SU-DHL-6 (cell line): Measurements from ENCODE around the gene PNMA1.

Source experiments
- H2AFZ ChIP-seq: fragments of 200-600 bp; sonication (generic); 2 replicates; pipeline ENCODE4 v1.6.1; 2014; ENCODE audit warnings: low read depth, mild to moderate bottlenecking, moderate library complexity, mixed read lengths, antibody characterized with exemption, low read length; ENCODE audit not compliant: severe bottlenecking
- H3F3A ChIP-seq: fragments of 200-600 bp; shearing (Covaris generic); 2 replicates; pipeline ENCODE4 v1.6.0; 2016; ENCODE audit warnings: antibody characterized with exemption, mild to moderate bottlenecking; ENCODE audit not compliant: insufficient read depth
- H3K27ac ChIP-seq: fragments of 200-600 bp; sonication (generic); 2 replicates; pipeline ENCODE4 v1.5.1; 2016; ENCODE audit warnings: low read depth, mild to moderate bottlenecking, low read length, moderate library complexity, mixed read lengths
- H3K27me3 ChIP-seq: fragments of 200-600 bp; sonication (generic), shearing (Covaris generic); 2 replicates; pipeline ENCODE4 v1.6.0; 2014; ENCODE audit warnings: mild to moderate bottlenecking, low read length
- H3K36me3 ChIP-seq: fragments of 200-600 bp; sonication (generic); 2 replicates; pipeline ENCODE4 v1.6.1; 2014; ENCODE audit warnings: mild to moderate bottlenecking, low read length, mixed read lengths
- H3K4me2 ChIP-seq: fragments of 300-600, 200-600 bp; shearing (Covaris generic), sonication (generic); 2 replicates; pipeline ENCODE4 v1.6.0; 2014; ENCODE audit warnings: low read length, low read depth, mild to moderate bottlenecking; ENCODE audit not compliant: poor library complexity, severe bottlenecking
- H3K4me3 ChIP-seq: fragments of 200-600 bp; sonication (generic); 2 replicates; pipeline ENCODE4 v1.5.1; 2014; ENCODE audit warnings: antibody characterized with exemption, low read length, mild to moderate bottlenecking, mixed read lengths; ENCODE audit not compliant: insufficient read depth, poor library complexity, severe bottlenecking
- H3K79me2 ChIP-seq: fragments of 200-600 bp; sonication (generic); 2 replicates; pipeline ENCODE4 v1.6.1; 2014; ENCODE audit warnings: mild to moderate bottlenecking, low read length, moderate library complexity; ENCODE audit not compliant: insufficient read depth
- H3K9ac ChIP-seq: fragments of 200-600 bp; sonication (generic); 2 replicates; pipeline ENCODE4 v1.7.0; 2014; ENCODE audit warnings: mild to moderate bottlenecking, low read length
- H3K9me2 ChIP-seq: fragments of 200-600 bp; sonication (generic); replicated peaks from 2 replicates; pipeline ENCODE4 v1.6.1; 2014; ENCODE audit warnings: low read length; ENCODE audit not compliant: insufficient read depth
- H3K9me3 ChIP-seq: fragments of 200-600 bp; sonication (generic); 2 replicates; pipeline ENCODE4 v1.6.1; 2014; ENCODE audit warnings: low read length, mixed read lengths; ENCODE audit not compliant: insufficient read depth
- H4K20me1 ChIP-seq: fragments of 200-600 bp; sonication (generic); 2 replicates; pipeline ENCODE4 v1.6.1; 2014; ENCODE audit warnings: low read depth, mild to moderate bottlenecking, antibody characterized with exemption, low read length, moderate library complexity, mixed read lengths
- EZH2phosphoT487 ChIP-seq: fragments of 200-600 bp; sonication (generic), shearing (Covaris generic); conservative IDR thresholded peaks from 2 replicates; pipeline ENCODE4 v1.6.1; 2018; ENCODE audit warnings: mild to moderate bottlenecking, antibody characterized with exemption, low read length, moderate library complexity, mixed read lengths
- TF ChIP-seq, protein P1 (sequence below): fragments of 200-600 bp; sonication (generic); IDR thresholded peaks from one replicate; pipeline ENCODE4 v1.5.1; 2017; ENCODE audit warnings: antibody characterized with exemption, mild to moderate bottlenecking, low read length, moderate library complexity; ENCODE audit not compliant: insufficient read depth, poor library complexity, severe bottlenecking

The PNMA1 gene

DNA sequence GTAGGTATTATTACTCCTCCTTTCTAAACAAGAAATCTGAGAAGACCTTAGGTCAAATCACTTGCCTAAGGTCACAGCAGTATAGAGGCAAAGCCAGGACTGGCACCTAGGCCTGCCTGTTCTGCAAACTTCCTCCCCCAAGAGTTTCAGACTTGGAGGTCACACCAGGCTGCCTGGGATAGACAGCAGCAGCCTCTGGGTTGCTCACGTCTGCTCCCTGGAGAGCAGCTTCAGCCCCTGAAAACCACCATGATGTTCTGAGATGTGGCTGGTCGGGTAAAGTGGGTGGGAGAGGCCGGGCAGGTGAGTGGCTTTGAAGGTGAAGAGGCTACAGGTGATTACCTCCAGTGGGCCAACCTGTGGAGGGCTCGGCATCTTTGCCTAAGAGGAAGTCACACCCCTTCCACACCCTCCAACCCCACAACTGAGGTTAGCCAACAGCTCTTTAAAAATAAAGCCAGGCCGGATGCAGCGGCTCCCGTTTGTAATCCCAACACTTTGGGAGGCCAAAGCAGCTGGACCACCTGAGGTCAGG lies 37.0 kb upstream of the PNMA1 start:
- peaks cover 11% of the 10 kb centered on the region for H4K20me1 ChIP-seq
- H3K4me3 ChIP-seq: no peak overlapping the region
- H3F3A ChIP-seq: peaks cover 24% of the 10 kb centered on the region
- H3K9me2 ChIP-seq: no peaks in the 10 kb centered on the region
- H3K9ac ChIP-seq: no peak overlapping the region
- no peak overlapping the region for H2AFZ ChIP-seq
- no peaks in the 10 kb centered on the region for H3K27me3 ChIP-seq
- peaks cover 99% of the 10 kb centered on the region for H3K79me2 ChIP-seq
- no peaks in the 10 kb centered on the region for H3K9me3 ChIP-seq
- TF ChIP-seq, protein P1, sequence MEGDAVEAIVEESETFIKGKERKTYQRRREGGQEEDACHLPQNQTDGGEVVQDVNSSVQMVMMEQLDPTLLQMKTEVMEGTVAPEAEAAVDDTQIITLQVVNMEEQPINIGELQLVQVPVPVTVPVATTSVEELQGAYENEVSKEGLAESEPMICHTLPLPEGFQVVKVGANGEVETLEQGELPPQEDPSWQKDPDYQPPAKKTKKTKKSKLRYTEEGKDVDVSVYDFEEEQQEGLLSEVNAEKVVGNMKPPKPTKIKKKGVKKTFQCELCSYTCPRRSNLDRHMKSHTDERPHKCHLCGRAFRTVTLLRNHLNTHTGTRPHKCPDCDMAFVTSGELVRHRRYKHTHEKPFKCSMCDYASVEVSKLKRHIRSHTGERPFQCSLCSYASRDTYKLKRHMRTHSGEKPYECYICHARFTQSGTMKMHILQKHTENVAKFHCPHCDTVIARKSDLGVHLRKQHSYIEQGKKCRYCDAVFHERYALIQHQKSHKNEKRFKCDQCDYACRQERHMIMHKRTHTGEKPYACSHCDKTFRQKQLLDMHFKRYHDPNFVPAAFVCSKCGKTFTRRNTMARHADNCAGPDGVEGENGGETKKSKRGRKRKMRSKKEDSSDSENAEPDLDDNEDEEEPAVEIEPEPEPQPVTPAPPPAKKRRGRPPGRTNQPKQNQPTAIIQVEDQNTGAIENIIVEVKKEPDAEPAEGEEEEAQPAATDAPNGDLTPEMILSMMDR: no peak
- no peak for TF ChIP-seq EZH2phosphoT487
- H3K27ac ChIP-seq: peak overlapping the region; percentile 27
- H3K36me3 ChIP-seq: no peaks in the 10 kb centered on the region
- H3K4me2 ChIP-seq: peak overlapping the region; percentile 81

DNA sequence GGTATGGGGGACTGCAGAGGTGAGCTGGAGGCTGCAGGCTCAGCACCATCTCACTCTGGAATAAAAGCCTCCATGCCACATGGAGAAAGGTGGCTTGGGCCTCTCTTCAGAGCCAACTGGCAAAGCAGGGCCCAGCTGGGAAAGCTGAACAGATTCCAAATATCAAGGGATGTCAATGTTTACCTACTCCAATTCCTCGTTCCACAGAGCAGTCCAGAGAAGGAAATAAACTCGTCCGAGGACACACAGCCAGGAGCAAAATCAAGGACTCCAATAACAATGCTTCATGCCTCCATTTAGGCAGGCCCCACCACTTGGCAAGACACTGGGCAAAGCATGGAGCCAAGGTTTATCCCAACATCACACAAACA lies 36.3 kb upstream of the PNMA1 start:
- H3K9ac ChIP-seq: no peak overlapping the region

DNA sequence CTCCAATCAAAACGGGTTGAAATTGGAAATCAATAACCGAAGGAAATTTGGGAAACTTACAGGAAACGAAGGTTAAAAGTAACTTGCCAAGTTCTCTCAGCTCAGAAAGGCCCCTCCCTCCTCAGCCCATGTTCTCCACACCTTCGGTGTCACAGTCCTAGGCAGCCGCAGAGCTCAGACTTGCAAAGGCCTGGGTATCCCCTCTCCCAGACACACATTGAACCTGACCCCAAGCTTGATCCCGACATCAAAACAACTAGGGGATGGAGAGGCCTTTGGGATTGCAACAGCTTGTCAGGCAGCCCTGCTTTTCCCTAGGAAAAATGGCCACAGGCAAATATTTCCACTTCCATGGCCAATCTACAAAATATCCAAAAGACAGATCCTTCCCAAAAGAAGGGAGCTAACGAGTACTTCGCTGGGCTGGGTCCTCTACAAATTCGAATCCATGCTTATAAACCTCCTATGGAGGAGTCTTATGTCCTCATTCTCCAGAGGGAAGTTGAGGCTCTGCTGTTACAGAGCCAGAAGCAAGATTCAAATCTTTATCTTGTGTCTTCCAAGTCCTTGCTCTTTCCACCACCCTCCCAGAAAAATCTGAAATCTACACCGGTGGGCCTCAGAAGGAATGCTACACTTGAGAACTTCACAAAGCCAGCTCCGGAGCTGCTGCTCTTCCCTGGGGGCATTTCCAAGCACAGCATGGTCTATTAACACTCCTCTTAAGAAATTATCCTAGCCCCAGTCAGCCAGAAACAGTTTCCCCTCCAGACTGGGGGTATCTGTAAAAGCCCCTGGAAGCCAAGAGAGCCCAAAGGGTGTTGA lies 35.7 kb upstream of the PNMA1 start:
- Histone ChIP-seq H3K27me3 (no peaks in the 10 kb centered on the region), H4K20me1 (peaks cover 11% of the 10 kb centered on the region), H3K27ac (0 out of 2 replicates have a peak overlapping the region, but pooled peaks have one; percentile 10), H3K9me3 (no peaks in the 10 kb centered on the region), H3K9ac (peak overlapping the region; percentile 14; the same call in 1 of the 2 replicates), H3K9me2 (no peaks in the 10 kb centered on the region), H2AFZ (no peak overlapping the region), H3K79me2 (peaks cover 99% of the 10 kb centered on the region), H3K36me3 (no peaks in the 10 kb centered on the region), H3K4me3 (no peak overlapping the region), H3K4me2 (peak overlapping the region; percentile 58), H3F3A (peaks cover 11% of the 10 kb centered on the region)
- TF ChIP-seq EZH2phosphoT487: no peak
- TF ChIP-seq, protein P1: no peak

More for the DNA sequence above, 36.3 kb upstream of the PNMA1 start:
- no peaks in the 10 kb centered on the region for H3K9me3 ChIP-seq
- H3F3A ChIP-seq: peaks cover 17% of the 10 kb centered on the region
- H3K27ac ChIP-seq: 0 out of 2 replicates have a peak overlapping the region, but pooled peaks have one; percentile 10
- H3K4me3 ChIP-seq: no peak overlapping the region
- H3K9me2 ChIP-seq: no peaks in the 10 kb centered on the region
- TF ChIP-seq, protein P1: no peak
- no peak for TF ChIP-seq EZH2phosphoT487
- peaks cover 99% of the 10 kb centered on the region for H3K79me2 ChIP-seq
- no peak overlapping the region for H2AFZ ChIP-seq
- H3K36me3 ChIP-seq: no peaks in the 10 kb centered on the region
- H3K27me3 ChIP-seq: no peaks in the 10 kb centered on the region
- peaks cover 11% of the 10 kb centered on the region for H4K20me1 ChIP-seq
- peak overlapping the region; percentile 58 for H3K4me2 ChIP-seq
